Ascending aorta (tissue), 2 donors: Measurements from ENCODE around the gene SP7. TPM values are rescaled to one million over a fixed set of nuclear protein-coding genes. Genes with fewer than 3 reads are reported as not detected.
"Not testable (repeated sequence)": the region's sequence is repeated elsewhere in the genome, so short reads cannot be mapped to it uniquely, and the experiment has no call there.

Experiments
- DNase-seq, 2 donors: peaks; one replicate each; pipeline ENCODE4 v3.0.0-alpha.2; 2019; ENCODE audit warnings: low spot score in 2 of 2
- H3K27ac ChIP-seq, 2 donors: fragments of 200-600 bp; sonication (generic); one replicate each; pipeline ENCODE4 v1.5.1; 2016 to 2017; ENCODE audit warnings: mild to moderate bottlenecking in 1 of 2
- H3K27me3 ChIP-seq: fragments of 200-600 bp; sonication (generic); one replicate; pipeline ENCODE4 v1.5.1; 2017
- H3K36me3 ChIP-seq, 2 donors: fragments of 200-600 bp; sonication (generic); one replicate each; pipeline ENCODE4 v1.5.1; 2016
- H3K4me1 ChIP-seq, 2 donors: fragments of 200-600 bp; sonication (generic); one replicate each; pipeline ENCODE4 v1.5.1; 2016 to 2017; ENCODE audit warnings: mild to moderate bottlenecking in 1 of 2
- H3K4me3 ChIP-seq, 2 donors: fragments of 200-600 bp; sonication (generic); one replicate each; pipeline ENCODE4 v1.5.1; 2016 to 2017; ENCODE audit warnings: mild to moderate bottlenecking in 1 of 2
- H3K9me3 ChIP-seq, 2 donors: fragments of 200-600 bp; sonication (generic); one replicate each; pipeline ENCODE4 v1.5.1; 2016
- intact Hi-C: fragments of 100-400 bp; cut with DNase I; formaldehyde crosslinking; loops from one replicate; pipeline ENCODE4 v1.15.1; 2023
- total RNA-seq: library from RNA; depleted of rRNA; stranded (reverse); fragments of >200 nt; gene quantifications from one replicate; pipeline ENCODE4 v1.1.0, GENCODE V29; 2016
- TF ChIP-seq, protein P1 (sequence below), 3 experiments: fragments of 200-600 bp in 2 of 3; fragments of 450-650 bp in 1 of 3; sonication (generic) in 2 of 3; IDR thresholded peaks; one replicate each; pipeline ENCODE4 v1.5.1; 2016 to 2019; ENCODE audit warnings: antibody characterized with exemption in 3 of 3, mild to moderate bottlenecking in 1 of 3, moderate library complexity in 1 of 3

SP7 gene
- total RNA-seq, 1 donor from 2014 or later, result not detected

DNA sequence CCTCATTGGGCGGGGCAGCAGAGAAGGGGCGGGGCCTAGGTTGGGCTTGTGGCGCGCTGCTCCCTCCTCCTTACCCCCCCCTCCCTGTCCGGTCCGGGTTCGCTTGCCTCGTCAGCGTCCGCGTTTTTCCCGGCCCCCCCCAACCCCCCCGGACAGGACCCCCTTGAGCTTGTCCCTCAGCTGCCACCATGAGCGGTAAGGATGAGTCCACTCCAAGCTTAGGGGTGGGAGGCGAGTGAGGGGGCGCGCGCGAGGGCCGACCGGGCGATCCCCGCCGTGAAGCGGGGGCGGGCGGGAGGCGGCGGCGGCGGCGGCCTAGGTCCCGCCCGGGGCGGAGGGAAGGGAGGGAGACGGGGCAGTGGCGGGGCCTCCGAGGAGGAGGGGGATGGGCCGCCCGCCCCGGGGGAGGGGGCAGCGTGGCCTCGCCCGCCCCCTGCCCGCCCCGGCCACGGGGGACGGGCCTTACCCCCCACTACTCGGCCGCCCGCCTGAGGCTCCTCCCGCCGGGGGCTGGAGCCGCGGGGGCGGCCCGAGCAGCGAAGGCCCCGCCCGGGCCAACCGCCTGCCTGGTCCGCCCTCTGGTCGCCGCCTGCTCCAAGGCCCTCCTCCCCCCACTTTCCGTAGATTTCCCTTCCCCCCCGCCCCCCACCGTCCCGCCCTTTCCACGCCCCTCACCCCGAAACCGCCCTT, 44.1 kb upstream of the SP7 start, which contains the start of gene SP1:
Gene SP1 (plus strand): TSS at position 73 of the 690 bp plus-strand sequence. CDS start 116 bp downstream, at position 189.
- intact Hi-C loops, result loop anchor here (1.0 kb wide), 1 partner anchor 61 kb away; the partner anchor contains the start of gene PRR13
- Histone ChIP-seq H3K36me3 (peaks cover 27 to 34% of the 10 kb centered on the region in 2 donors), H3K4me1 (peaks cover 23 to 44% of the 10 kb centered on the region in 2 donors), H3K4me3 (peak within 1 kb of the TSS; percentile 86 to 87), H3K27me3 (no peaks in the 10 kb centered on the region), H3K9me3 (no peaks in the 10 kb centered on the region), H3K27ac (peak within 1 kb of the TSS; percentile 95 to 99)
- peak; percentile 56 to 94 for DNase-seq
- TF ChIP-seq, protein P1, sequence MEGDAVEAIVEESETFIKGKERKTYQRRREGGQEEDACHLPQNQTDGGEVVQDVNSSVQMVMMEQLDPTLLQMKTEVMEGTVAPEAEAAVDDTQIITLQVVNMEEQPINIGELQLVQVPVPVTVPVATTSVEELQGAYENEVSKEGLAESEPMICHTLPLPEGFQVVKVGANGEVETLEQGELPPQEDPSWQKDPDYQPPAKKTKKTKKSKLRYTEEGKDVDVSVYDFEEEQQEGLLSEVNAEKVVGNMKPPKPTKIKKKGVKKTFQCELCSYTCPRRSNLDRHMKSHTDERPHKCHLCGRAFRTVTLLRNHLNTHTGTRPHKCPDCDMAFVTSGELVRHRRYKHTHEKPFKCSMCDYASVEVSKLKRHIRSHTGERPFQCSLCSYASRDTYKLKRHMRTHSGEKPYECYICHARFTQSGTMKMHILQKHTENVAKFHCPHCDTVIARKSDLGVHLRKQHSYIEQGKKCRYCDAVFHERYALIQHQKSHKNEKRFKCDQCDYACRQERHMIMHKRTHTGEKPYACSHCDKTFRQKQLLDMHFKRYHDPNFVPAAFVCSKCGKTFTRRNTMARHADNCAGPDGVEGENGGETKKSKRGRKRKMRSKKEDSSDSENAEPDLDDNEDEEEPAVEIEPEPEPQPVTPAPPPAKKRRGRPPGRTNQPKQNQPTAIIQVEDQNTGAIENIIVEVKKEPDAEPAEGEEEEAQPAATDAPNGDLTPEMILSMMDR (IDR thresholded peaks at IDR 0.05), result no peak

GRCh38 chr12:53379389-53380103, 43.4 kb upstream of the SP7 start:
- intact Hi-C loops, result loop anchor here (1.0 to 2.0 kb wide), 3 partner anchors 55 to 121 kb away; partner anchors contain the start of genes PRR13 and TARBP2
- H3K4me1 ChIP-seq, result peaks cover 23 to 37% of the 10 kb centered on the region in 2 donors
- TF ChIP-seq, protein P1 (IDR thresholded peaks at IDR 0.05), result no peak
- peak overlapping the region; percentile 95 to 99 for H3K27ac ChIP-seq
- H3K27me3 ChIP-seq, result no peaks in the 10 kb centered on the region
- H3K36me3 ChIP-seq, result peaks cover 25 to 27% of the 10 kb centered on the region in 2 donors
- peak overlapping the region; percentile 86 to 87 for H3K4me3 ChIP-seq
- H3K9me3 ChIP-seq, result no peaks in the 10 kb centered on the region
- DNase-seq, result peak; percentile 100

DNA sequence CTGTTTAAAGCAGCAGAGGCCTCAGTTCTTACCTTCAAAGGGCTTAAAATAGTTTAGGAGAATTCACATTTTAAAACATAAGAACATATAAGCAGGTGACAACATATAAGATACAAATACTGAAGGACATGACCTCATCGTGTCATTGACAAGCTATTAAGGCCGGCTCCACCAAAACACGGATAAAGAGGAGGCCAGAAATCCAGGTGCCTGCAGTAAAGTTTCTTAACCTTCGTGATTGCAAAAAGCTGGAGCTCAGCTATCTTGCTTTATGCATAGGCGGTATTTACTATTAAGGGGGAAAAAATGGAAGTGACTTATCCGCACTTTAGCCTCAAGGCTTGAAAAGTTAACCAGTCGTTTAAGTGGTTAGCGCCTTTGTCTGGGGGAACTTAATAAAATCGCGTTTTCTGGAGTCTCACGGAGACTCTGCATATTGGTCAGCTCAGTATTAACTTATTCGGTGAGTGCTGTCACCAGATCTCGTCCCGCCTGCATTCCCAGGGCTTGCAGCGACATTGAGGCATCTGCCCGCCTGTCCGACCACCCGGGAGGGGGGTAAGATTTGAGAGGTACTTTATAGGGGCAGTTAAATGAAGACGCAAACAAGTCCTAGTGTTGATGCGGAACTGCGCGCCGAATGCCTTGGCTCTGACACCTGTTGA, 42.7 kb upstream of the SP7 start:
- Histone ChIP-seq H3K27me3 (no peaks in the 10 kb centered on the region), H3K4me1 (peaks cover 18 to 30% of the 10 kb centered on the region in 2 donors), H3K9me3 (no peaks in the 10 kb centered on the region), H3K4me3 (peak overlapping the region; percentile 55 to 70), H3K36me3 (peaks cover 20 to 21% of the 10 kb centered on the region in 2 donors), H3K27ac (peak overlapping the region; percentile 85 to 91)
- TF ChIP-seq, protein P1 (IDR thresholded peaks at IDR 0.05), result no peak
- intact Hi-C loops, result loop anchor here (2.0 kb wide), 2 partner anchors 54 to 122 kb away; partner anchors contain the start of gene TARBP2
- no peak for DNase-seq

DNA sequence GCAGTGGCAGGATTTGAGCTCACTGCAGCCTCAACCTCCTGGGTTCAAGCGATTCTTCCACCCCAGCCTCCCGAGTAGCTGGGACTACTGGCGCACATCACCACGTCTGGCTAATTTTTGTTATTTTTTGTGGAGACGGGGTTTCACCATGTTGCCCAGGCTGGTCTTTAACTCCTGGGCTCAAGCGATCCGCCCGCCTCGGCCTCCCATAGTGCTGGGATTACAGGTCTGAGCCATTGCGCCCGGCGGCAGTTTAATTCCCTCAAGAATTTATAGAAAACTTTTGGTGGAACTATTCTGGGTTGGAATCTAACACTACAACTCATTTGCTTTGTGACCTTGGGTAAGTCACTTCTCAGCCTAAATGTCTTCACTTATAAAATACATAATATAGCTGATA, 42.1 kb upstream of the SP7 start:
- H3K9me3 ChIP-seq, result no peaks in the 10 kb centered on the region
- intact Hi-C loops, result loop anchor here (2.0 kb wide), 2 partner anchors 53 to 123 kb away; partner anchors contain the start of gene TARBP2
- H3K27me3 ChIP-seq, result no peaks in the 10 kb centered on the region
- H3K36me3 ChIP-seq, result peaks cover 14 to 15% of the 10 kb centered on the region in 2 donors
- TF ChIP-seq, protein P1 (IDR thresholded peaks at IDR 0.05), result no peak
- no peak for DNase-seq
- H3K4me3 ChIP-seq, result no peak overlapping the region
- peaks cover 18 to 24% of the 10 kb centered on the region in 2 donors for H3K4me1 ChIP-seq
- no peak overlapping the region for H3K27ac ChIP-seq

GRCh38 chr12:53376747-53377146, 40.6 kb upstream of the SP7 start:
- intact Hi-C loops, result no loop called here
- peaks cover 0 to under 1% of the 10 kb centered on the region in 2 donors for H3K36me3 ChIP-seq
- H3K4me3 ChIP-seq, result no peak overlapping the region
- H3K27me3 ChIP-seq, result no peaks in the 10 kb centered on the region
- peaks cover 10 to 18% of the 10 kb centered on the region in 2 donors for H3K4me1 ChIP-seq
- no peak overlapping the region for H3K27ac ChIP-seq
- H3K9me3 ChIP-seq, result no peaks in the 10 kb centered on the region
- TF ChIP-seq, protein P1 (IDR thresholded peaks at IDR 0.05), result no peak
- no peak for DNase-seq

DNA sequence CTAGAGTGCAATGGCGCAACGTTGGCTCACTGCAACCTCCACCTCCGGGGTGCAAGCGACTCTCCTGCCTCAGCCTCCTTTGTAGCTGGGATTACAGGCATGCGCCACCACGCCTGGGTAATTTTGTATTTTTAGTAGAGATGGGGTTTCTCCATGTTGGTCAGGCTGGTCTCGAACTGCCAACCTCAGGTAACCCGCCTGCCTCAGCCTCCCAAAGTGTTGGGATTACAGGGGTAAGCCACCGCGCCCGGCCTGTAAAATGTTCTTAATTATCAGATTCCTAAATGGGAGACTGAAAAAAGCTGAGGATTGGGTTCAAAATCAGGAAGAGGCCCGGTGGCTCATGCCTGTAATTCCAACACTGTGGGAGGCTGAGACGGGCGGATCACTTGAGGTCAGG, 38.1 kb upstream of the SP7 start:
- H3K4me3 ChIP-seq, H3K9me3 ChIP-seq, DNase-seq, H3K36me3 ChIP-seq, intact Hi-C loops, H3K27me3 ChIP-seq: not testable (repeated sequence)
- H3K27ac ChIP-seq, result peak overlapping the region in 1 of 2 donors; percentile 42
- H3K4me1 ChIP-seq, result peaks cover 4 to 23% of the 10 kb centered on the region in 2 donors

DNA sequence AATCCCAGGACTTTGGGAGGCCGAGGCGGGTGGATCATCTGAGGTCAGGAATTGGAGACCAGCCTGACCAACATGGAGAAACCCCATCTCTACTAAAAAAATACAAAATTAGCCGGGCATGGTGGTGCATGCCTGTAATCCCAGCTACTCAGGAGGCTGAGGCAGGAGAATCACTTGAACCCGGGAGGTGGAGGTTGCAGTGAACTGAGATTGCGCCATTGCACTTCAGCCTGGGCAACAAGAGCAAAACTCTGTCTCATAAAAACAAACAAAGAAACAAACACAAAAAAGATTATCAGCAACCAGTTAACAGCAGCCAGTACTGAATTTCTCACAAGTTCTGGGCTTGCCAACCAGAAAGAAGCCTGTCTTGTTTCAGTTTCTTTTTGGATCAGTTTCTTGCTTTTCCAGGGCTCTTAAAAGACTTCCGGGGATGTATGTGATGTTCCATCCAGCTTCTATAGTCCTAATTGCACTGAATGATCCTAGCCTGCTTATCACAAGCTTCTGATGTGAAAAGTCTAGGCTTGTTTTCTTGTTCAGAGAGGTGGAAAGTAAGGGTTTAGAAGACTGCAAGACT, 37.5 kb upstream of the SP7 start:
- Histone ChIP-seq H3K4me1 (peaks cover 4 to 21% of the 10 kb centered on the region in 2 donors), H3K27ac (peak overlapping the region; percentile 42 to 65)
- intact Hi-C loops, DNase-seq, H3K27me3 ChIP-seq, H3K4me3 ChIP-seq, H3K9me3 ChIP-seq, H3K36me3 ChIP-seq: not testable (repeated sequence)
